Aorta (tissue), 5 donors: Measurements from ENCODE around the gene NDUFS4. TPM values are rescaled to one million over a fixed set of nuclear protein-coding genes. Genes with fewer than 3 reads are reported as not detected.

Source experiments
- ATAC-seq: fragments of 200-7000 bp; cut with Tn5 transposase; one replicate; pipeline ENCODE4 v1.9.1; 2022; ENCODE audit warnings: moderate library complexity; ENCODE audit not compliant: low FRiP score
- DNase-seq, 2 donors: peaks; one replicate each; pipeline ENCODE4 v3.0.0-alpha.2; 2020
- H3K27ac ChIP-seq, 2 donors: one replicate each; pipeline ENCODE4 v1.5.1; 2013; ENCODE audit warnings: low read length in 2 of 2, mild to moderate bottlenecking in 2 of 2, moderate library complexity in 2 of 2, control low read depth in 1 of 2, inconsistent platforms in 1 of 2, low read depth in 1 of 2
- H3K27me3 ChIP-seq, 2 donors: one replicate each; pipeline ENCODE4 v1.6.1; 2013; ENCODE audit warnings: control low read depth in 1 of 2, low read length in 1 of 2, mild to moderate bottlenecking in 1 of 2, moderate library complexity in 1 of 2; ENCODE audit not compliant: insufficient read depth in 2 of 2, control insufficient read depth in 1 of 2
- H3K36me3 ChIP-seq, 2 donors: one replicate each; pipeline ENCODE4 v1.6.1; 2013; ENCODE audit warnings: control low read depth in 1 of 2, low read length in 1 of 2, mild to moderate bottlenecking in 1 of 2; ENCODE audit not compliant: insufficient read depth in 2 of 2, control insufficient read depth in 1 of 2
- H3K4me1 ChIP-seq, 2 donors: one replicate each; pipeline ENCODE4 v1.6.1; 2013; ENCODE audit warnings: low read length in 2 of 2, control low read depth in 1 of 2, mild to moderate bottlenecking in 1 of 2, moderate library complexity in 1 of 2; ENCODE audit not compliant: insufficient read depth in 2 of 2, control insufficient read depth in 1 of 2
- H3K4me3 ChIP-seq, 2 donors: one replicate each; pipeline ENCODE4 v1.5.1; 2013; ENCODE audit warnings: low read length in 2 of 2, control low read depth in 1 of 2, mild to moderate bottlenecking in 1 of 2
- H3K9me3 ChIP-seq: one replicate; pipeline ENCODE4 v1.6.1; 2013; ENCODE audit warnings: mild to moderate bottlenecking, low read length; ENCODE audit not compliant: control insufficient read depth
- WGBS, 2 donors: extraction: QIAGEN DNeasy Blood & Tissue Kit; methylation state at CpG; one replicate each; pipeline ENCODE4 v1.1.7; 2013; 5-methylcytosine and 5-hydroxymethylcytosine counted together
- intact Hi-C, 2 donors: fragments of 100-400 bp; cut with DNase I; formaldehyde crosslinking; loops; one replicate each; pipeline versions ENCODE4 v1.14.2 to v1.15.0; 2022
- polyA plus RNA-seq, 2 donors: library from polyadenylated mRNA; stranded (reverse); fragments of 200-250 nt; gene quantifications; one replicate each; pipeline ENCODE4 v1.2.3, GENCODE V29; 2013
- total RNA-seq, 2 donors: library from RNA; stranded (reverse); fragmentation: NEBNext Ultra II Directional; extraction: Animal tissue kit (Norgen Biotek cat#: 25700); gene quantifications; one replicate each; pipeline ENCODE4 v1.2.1, GENCODE V29; 2021
- donor health status: healthy with polysubstance abuse.
- donor health status: Bipolar disorder and iron deficiency.
- donor health status: DM: no; HTN: no; CAD: no.
- donor health status: DM: no; HTN: no; CAD: no.
- donor health status: DM: yes; HTN: yes; CAD: no.

Gene NDUFS4
- total and polyA plus RNA-seq, 4 donors: 56.6 to 120 (median 76.4) TPM

GRCh38 chr5:53580547-53580946 is 20.1 kb downstream of the NDUFS4 start:
- no peaks in the 10 kb centered on the region for H3K36me3 ChIP-seq
- intact Hi-C loops: no loop called here
- H3K27me3 ChIP-seq: no peaks in the 10 kb centered on the region
- peaks cover 2 to 8% of the 10 kb centered on the region in 2 donors for H3K4me1 ChIP-seq
- H3K9me3 ChIP-seq: no peaks in the 10 kb centered on the region
- WGBS, 2 donors: 96 to 97% methylated on average over 7 of the region's 7 CpGs
- DNase-seq (no peak), ATAC-seq (no peak)
- H3K4me3 ChIP-seq: no peak overlapping the region
- H3K27ac ChIP-seq: no peak overlapping the region

GRCh38 chr5:53582225-53582624 is 21.8 kb downstream of the NDUFS4 start:
- H3K36me3 ChIP-seq: no peaks in the 10 kb centered on the region
- ATAC-seq (no peak), DNase-seq (no peak)
- no peak overlapping the region for H3K27ac ChIP-seq
- intact Hi-C loops: no loop called here
- peaks cover under 1 to 2% of the 10 kb centered on the region in 2 donors for H3K4me1 ChIP-seq
- no peak overlapping the region for H3K4me3 ChIP-seq
- no peaks in the 10 kb centered on the region for H3K27me3 ChIP-seq
- WGBS, 2 donors: 83 to 91% methylated on average over 4 of the region's 4 CpGs
- no peaks in the 10 kb centered on the region for H3K9me3 ChIP-seq

GRCh38 chr5:53590759-53591158 is 30.3 kb downstream of the NDUFS4 start:
- no peaks in the 10 kb centered on the region for H3K36me3 ChIP-seq
- H3K4me3 ChIP-seq: no peak overlapping the region
- DNase-seq (no peak), ATAC-seq (no peak)
- no peaks in the 10 kb centered on the region for H3K9me3 ChIP-seq
- intact Hi-C loops: no loop called here
- 89 to 99% methylated on average over 1 of the region's 1 CpG for WGBS, 2 donors
- H3K4me1 ChIP-seq: peaks cover 0 to 2% of the 10 kb centered on the region in 2 donors
- H3K27me3 ChIP-seq: no peaks in the 10 kb centered on the region
- H3K27ac ChIP-seq: no peak overlapping the region

GRCh38 chr5:53594419-53594818 is 34.0 kb downstream of the NDUFS4 start:
- Histone ChIP-seq H3K27me3 (no peaks in the 10 kb centered on the region), H3K4me3 (no peak overlapping the region), H3K9me3 (no peaks in the 10 kb centered on the region), H3K27ac (no peak overlapping the region), H3K36me3 (no peaks in the 10 kb centered on the region), H3K4me1 (peaks cover 0 to 2% of the 10 kb centered on the region in 2 donors)
- intact Hi-C loops: no loop called here
- ATAC-seq: no peak
- DNase-seq: no peak
- WGBS, 2 donors: 96 to 100% methylated on average over 1 of the region's 1 CpG

GRCh38 chr5:53597894-53598293 is 37.5 kb downstream of the NDUFS4 start:
- Histone ChIP-seq H3K27ac (no peak overlapping the region), H3K36me3 (no peaks in the 10 kb centered on the region), H3K9me3 (no peaks in the 10 kb centered on the region), H3K27me3 (no peaks in the 10 kb centered on the region), H3K4me1 (peaks cover 0 to 2% of the 10 kb centered on the region in 2 donors), H3K4me3 (no peak overlapping the region)
- intact Hi-C loops: no loop called here
- no peak for DNase-seq
- ATAC-seq: no peak
- 83 to 92% methylated on average over 4 of the region's 4 CpGs for WGBS, 2 donors

- Histone ChIP-seq H3K4me3 (no peak overlapping the region), H3K27ac (no peak overlapping the region), H3K36me3 (no peaks in the 10 kb centered on the region), H3K27me3 (no peaks in the 10 kb centered on the region), H3K9me3 (no peaks in the 10 kb centered on the region), H3K4me1 (peaks cover 0 to 2% of the 10 kb centered on the region in 2 donors)
- WGBS, 2 donors: 40 to 41% methylated on average over 5 of the region's 5 CpGs
- intact Hi-C loops: no loop called here
- no peak for DNase-seq
- no peak for ATAC-seq
These were observed 41.1 kb downstream of the NDUFS4 start for GRCh38 chr5:53601570-53601969.

- DNase-seq (no peak), ATAC-seq (no peak)
- H3K27ac ChIP-seq: no peak overlapping the region
- no peaks in the 10 kb centered on the region for H3K36me3 ChIP-seq
- H3K9me3 ChIP-seq: no peaks in the 10 kb centered on the region
- H3K4me1 ChIP-seq: peaks cover 0 to 2% of the 10 kb centered on the region in 2 donors
- H3K4me3 ChIP-seq: no peak overlapping the region
- WGBS, 2 donors: 41 to 46% methylated on average over 6 of the region's 6 CpGs
- intact Hi-C loops: no loop called here
- no peaks in the 10 kb centered on the region for H3K27me3 ChIP-seq
These were observed 42.7 kb downstream of the NDUFS4 start for GRCh38 chr5:53603009-53603687.

- Histone ChIP-seq H3K9me3 (no peaks in the 10 kb centered on the region), H3K4me1 (peaks cover 0 to 2% of the 10 kb centered on the region in 2 donors), H3K27me3 (no peaks in the 10 kb centered on the region), H3K36me3 (no peaks in the 10 kb centered on the region), H3K27ac (no peak overlapping the region), H3K4me3 (no peak overlapping the region)
- WGBS, 2 donors: 65 to 79% methylated on average over 2 of the region's 2 CpGs
- no peak for ATAC-seq
- intact Hi-C loops: no loop called here
- DNase-seq: no peak
These were observed 43.9 kb downstream of the NDUFS4 start for GRCh38 chr5:53604309-53604708.

- DNase-seq (no peak), ATAC-seq (no peak)
- intact Hi-C loops: no loop called here
- peaks cover 0 to 2% of the 10 kb centered on the region in 2 donors for H3K4me1 ChIP-seq
- no peak overlapping the region for H3K27ac ChIP-seq
- no peaks in the 10 kb centered on the region for H3K9me3 ChIP-seq
- H3K4me3 ChIP-seq: no peak overlapping the region
- no peaks in the 10 kb centered on the region for H3K36me3 ChIP-seq
- no peaks in the 10 kb centered on the region for H3K27me3 ChIP-seq
- 95 to 97% methylated on average over 2 of the region's 2 CpGs for WGBS, 2 donors
These were observed 47.4 kb downstream of the NDUFS4 start for GRCh38 chr5:53607886-53608285.
